GM19035 (cell line): Measurements from ENCODE around the gene ATG4B.
A peak's percentile ranks its signal among the peaks of the same experiment; 100 is the strongest.

ENCODE experiments used
- ATAC-seq: cut with Tn5 transposase; IDR thresholded peaks from one replicate; pipeline ENCODE4 v1.9.1; 2021; ENCODE audit not compliant: unreplicated experiment

Gene ATG4B

DNA sequence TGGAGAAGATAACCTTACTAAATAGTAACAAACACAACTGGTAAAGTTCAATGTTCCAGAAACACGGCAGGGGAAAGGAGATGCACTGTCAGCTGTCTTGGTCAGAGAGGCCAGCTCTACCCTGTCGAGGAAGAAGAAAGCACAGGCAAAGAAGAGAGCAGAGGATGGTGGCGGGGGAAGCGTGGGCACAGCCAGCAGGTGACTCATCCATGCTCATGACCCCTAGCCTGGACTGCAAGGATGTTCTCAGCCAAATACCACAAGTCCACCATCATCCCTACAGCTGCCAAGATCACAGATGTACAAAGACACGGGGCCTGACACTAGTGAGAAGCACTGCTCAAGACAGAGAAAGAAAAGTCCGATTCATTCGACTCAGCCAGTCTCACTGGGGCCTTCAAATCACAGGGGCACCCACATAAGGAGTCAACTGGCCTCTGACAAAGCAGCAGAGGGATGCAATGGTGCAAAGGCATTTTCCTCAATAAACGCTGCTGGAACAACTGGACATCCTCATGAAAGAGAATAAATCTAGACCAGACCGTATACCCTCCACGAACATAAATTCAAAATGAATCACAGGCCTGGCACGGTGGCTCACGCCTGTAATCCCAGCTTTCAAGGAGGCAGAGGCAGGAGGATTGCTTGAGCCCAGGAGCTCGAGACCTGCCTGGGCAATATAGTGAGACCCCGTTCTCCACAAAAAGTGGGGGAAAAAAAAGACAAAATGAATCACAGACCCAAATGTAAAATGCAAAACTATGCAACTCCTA, 43.5 kb downstream of the ATG4B start:
- ATAC-seq, result no peak

DNA sequence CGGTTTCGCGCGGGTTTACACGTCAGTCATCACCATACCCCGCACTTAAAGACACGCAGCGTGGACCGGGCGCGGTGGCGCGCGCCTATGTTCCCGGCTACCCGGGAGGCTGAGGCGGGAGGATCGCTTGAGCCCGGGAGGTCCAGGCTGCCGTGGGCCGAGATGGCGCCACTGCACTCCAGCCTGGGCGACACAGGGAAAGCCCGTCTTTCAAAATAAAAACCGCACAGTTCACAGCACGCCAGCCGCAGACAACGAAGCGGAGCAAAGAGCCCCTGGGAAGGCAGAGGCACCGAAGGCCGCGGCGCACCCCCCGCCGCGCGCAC, 48.8 kb downstream of the ATG4B start:
- ATAC-seq, result peak; percentile 23

DNA sequence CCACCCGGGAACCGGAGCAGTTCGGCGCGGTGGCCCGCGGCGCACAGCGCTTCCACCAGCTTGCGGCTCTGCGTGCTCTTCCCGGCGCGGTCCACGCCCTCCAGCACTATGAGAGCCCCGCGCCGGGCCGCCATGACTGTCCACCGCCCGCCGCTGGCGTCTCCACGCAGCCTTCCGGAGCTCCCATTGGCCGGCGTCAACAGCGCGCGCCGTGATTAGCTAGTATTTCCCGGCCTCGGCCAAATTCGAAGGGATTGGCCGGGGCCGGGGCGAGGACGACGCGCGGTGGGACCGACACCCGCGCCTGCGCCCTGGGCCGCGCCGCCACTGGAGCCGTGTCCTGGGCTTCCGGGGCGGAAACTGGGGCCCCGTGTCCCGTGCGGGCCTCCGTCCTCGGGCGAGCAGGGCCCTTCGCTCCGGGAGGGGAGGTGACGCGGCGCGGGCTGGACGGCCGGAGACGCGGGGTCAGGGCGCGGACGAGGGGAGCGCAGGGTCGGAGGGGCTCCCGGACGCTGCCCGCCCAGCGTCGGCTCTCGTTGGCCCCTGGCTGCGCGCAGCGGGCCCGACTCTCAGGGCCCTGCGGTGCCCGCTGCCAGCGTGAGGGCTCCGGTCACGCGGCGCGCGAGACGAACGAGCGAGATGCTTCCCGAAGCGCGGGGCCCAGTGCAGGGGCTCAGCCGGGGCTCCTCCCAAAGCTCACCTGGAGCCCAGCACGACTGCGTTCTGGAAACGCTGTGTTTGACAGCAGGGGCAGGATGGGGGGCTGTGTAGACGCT, 49.3 kb downstream of the ATG4B start, which contains the start of gene DTYMK:
Gene DTYMK (minus strand): TSS at position 166 of the 776 bp plus-strand sequence. CDS start 32 bp downstream, at position 134.
- ATAC-seq, result peak; percentile 95

DNA sequence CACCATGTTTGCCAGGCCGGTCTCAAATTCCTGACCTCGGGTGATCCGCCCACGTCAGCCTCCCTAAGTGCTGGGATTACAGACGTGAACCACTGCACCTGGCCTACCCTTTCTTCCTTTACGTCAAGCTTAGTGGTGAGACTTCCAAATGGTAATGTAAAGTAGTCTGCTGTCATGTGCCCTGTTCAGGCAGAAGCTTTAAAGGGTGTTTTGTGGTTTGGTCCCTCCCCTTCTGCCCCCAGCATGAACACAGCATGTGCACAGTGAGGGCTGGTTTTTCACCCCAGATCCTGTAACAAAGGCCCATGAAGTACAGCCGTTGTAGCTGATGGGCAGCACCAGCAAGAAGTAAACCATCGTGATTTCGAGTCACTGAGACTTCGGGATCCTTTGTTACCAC, 51.8 kb downstream of the ATG4B start:
- no peak for ATAC-seq

DNA sequence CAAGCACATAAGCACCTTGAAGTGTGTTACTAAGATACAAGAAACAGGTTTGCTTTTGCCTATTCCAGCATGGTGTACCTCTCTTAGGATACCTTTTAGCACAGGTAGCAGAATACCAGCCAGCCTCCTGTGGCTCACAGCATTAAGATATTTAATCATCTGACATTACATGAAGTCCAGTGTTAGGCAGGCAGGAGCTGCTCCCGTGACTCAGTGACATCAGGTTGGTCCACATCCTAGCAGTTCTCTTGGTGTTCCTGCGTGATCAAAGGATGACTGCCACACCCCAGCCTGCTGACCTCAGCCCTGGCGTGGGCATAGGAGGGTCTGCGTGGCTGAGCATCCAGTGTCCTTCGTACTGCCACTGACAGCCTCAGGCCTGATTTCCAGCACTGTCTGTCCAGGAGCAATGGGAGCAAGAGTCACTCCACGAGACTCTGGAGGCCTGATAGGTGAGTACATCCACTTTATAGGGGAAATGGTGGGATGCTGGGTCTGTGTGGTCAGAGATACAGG, 52.8 kb downstream of the ATG4B start:
- ATAC-seq, result no peak

DNA sequence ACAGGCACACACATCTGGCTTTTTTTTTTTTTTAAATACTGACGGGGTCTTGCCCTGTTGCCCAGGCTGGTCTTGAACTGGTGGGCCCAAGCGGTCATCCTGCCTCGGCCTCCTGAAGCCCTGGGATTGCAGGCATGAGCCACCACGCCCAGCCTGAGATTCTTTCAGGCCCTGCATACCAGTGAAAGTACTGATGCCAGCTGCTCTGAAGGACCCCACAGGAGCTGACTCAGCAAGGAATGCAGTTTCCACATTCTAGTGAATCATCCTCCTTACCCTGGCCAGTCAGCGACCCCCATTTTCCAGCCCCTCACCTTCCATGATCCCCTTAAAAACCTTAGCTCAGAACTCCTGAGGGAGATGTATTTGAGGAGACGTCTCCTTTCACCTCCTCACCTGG, 55.0 kb downstream of the ATG4B start:
- no peak for ATAC-seq

DNA sequence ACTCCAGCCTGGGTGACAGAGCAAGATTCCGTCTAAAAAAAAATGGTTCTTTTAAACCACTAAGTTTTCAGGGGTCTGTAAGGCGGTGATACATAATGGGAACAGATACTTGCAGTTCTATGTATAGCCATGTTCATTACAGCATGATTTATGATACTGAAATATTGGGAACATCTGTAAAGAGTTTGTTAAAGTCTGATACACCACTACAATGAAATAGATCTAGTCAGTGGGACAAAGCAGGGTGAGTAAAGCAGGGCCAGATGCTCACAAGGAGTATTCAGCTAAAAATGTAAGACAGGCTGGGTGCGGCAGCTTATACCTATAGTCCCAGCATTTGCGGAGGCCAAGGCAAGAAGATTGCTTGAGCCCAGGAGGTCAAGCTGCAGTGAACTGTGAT, 58.2 kb downstream of the ATG4B start:
- no peak for ATAC-seq

DNA sequence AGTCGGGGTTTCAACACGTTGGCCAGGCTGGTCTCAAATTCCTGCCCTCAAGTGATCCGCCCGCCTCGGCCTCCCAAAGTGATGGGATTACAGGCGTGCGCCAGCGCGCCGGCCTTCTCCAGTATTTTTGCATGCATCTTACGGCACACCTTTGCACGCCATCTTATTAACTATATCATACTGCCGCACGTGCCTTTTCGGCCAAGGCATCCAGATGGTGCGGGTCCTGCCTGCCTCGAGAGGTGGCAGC, 63.6 kb downstream of the ATG4B start:
- no peak for ATAC-seq

DNA sequence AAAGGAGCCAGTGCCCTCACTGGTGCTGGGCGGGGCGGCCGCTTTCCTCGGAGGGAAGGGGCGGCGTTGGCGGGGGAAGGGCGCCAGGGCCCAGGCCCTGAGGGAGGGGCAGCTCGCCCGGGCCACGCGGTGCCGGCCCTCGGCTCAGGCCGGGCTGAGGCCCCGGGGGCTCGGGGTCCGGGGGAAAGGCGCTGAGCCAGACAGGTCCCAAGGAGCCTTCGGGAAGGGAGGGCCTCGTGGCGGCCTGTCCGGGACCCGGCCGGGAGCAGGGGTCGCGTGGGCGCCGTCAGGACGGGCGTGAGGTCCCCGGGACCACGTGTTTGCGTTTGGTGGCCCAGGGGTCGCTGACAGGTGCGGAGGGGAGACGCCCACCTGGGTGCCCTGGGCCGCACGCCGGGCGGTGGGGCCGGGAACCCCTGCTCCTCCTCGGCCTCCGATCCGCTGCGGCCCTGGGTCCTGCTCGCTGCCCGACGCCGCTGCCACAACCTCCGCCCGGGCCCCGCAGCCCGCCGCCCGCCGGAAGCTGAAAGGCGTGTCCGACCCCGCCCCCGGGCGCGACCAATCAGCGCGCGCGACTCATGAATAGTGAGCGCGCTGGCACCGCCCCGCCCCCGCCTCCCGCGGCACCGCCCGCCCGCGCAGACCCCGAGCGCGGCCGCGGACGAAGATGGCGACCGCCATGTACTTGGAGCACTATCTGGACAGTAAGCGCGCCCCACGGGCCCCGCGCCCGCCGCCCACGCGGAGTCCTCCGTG, 64.1 kb downstream of the ATG4B start, which contains the start of gene ING5:
Gene ING5 (plus strand): TSS at position 641 of the 756 bp plus-strand sequence. CDS start 27 bp downstream, at position 668.
- peak; percentile 58 for ATAC-seq

DNA sequence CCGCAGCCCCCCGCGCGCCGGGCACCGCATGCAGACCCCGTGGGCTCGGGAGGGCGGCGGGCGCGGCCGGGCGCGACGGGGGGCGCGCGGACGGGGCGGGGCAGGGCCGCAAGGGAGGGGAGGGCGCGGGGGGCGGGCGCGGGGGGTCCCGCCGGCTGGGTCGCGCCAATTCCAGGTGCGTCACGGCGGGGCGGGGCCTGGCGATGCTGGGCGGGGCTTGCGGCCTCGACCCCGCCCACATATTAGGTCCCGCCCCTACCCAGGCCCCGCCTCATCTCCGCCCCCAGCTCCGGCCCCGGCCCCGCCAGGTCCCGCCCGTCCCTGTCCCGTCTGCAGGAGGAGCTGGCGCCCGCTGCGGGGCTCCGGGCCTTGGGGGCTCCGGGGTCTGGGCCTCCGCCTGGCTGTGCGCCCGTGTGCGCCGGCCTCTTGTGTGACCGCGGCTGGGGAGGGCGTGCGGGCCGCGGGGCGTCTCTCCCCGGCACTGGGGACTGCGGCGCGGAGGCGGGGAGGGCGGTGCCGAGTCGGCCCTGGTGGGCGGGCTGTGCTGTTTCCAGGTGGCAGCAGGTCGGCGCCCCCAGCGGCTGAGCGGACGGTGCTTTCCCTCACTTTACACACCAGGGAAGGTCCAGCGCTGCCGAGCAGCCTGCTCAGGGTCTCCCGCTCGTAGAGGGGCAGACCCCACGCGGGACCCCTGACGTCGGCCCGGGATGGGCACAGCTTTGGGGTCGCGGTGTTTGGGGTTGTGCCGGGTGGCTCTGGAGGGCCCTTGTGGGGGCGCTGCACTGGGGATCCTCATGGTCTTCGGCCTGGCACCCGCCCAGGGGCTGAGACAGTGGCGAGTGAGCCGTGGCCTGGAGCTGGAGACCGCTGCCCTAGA, 64.9 kb downstream of the ATG4B start:
- ATAC-seq, result peak; percentile 64

DNA sequence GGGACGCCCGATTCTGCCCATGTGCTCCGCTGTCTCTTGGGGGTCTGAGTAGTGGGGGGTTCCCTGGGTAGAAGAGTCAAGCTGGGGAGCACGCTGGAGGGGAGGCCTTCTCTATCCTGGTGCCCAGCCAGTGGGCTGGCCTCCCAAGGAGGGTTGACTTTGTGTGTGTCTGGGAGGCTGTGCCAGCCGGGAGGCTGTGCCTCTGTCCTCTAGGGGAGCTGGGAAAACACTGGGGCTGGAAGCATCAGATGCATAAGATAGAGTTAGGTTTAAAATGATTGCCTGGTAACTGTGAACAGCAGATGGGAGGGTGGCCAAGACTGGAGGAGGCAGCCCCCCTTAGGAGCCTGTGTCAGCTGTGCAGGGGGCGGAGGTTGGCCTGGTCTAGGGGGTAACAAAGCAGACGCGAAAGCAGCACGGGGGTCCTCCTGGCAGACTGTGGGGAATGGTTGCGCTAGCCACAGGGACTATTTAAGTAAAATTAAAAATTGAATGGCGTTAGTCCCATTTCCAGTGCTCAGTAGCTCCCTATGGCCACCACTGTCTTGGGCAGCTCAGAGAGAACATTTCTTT, 65.6 kb downstream of the ATG4B start:
- no peak for ATAC-seq

DNA sequence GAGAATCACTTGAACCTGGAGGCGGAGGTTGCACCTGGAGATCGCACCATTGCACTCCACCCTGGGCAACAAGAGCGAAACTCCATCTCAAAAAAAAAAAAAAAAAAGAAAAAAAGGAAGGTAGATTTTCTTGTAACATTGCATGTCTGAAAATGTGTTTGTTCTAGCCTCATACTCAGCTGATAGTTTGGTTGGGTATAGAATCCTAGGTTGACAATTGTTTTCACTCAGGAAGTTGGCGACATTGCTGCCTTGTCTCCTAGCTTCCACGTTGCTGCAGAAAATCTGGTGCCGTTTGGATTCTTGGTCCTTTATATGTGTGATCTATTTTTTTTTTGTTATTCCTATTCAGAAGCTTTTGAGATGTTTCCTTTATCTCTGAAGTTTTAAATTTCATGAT, 69.0 kb downstream of the ATG4B start:
- ATAC-seq, result no peak

DNA sequence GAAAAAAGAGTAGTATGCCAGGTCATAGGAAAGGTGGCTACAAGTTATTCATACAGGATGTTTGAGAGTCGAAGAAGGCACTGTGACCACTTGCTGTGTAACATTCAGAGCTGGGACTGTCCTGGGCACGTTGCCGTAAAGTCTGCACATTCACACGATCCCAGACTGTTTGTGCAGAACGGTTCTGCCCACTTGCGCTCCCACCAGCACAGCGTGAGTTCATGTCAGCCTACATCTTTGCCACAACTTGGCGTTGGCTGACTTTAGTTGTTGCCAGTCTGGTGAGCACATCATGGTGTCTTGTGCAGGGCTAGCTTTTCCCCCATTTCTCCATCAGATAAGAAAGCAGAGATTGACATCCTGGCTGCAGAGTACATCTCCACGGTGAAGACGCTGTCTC, 71.4 kb downstream of the ATG4B start:
- no peak for ATAC-seq

DNA sequence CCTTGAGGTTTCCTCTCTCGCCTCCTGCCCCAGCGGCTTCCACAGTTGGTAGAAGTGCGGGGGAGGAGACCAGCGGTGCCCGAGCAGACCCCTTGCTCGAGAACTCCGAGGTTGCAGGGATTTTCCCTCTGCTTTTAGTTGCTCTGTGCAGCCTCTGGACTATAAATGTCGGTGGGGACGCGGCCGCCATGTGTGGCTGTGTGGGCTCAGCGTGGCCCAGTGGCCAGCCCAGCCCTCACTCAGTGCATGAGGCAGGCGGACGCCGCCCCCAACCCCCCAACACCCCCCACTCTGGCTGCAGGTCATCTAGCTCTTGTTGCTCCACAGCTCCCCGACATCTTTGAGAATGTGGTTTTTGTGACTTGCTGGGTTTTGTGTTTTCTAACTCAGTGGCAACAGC, 81.6 kb downstream of the ATG4B start:
- ATAC-seq, result no peak

DNA sequence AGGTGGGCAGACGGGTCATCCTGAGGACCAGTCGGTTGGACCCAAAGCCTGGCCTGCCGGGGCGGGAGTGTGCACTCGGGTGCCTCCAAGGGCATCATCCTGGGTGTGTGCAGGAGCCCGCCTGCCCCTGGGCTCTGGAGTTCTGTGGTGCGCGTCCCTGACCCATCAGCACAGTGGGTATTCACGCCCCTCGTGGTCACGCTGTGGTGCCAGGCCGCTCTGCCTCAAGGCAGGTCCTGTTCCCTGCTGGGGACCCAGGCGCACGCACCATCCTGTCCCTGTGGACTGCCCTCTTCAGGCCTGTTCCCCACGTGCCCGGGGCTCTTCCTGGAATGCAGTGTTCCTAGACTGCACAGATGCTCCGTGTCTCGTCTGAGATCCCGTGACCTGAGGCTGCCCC, 82.6 kb downstream of the ATG4B start:
- no peak for ATAC-seq

DNA sequence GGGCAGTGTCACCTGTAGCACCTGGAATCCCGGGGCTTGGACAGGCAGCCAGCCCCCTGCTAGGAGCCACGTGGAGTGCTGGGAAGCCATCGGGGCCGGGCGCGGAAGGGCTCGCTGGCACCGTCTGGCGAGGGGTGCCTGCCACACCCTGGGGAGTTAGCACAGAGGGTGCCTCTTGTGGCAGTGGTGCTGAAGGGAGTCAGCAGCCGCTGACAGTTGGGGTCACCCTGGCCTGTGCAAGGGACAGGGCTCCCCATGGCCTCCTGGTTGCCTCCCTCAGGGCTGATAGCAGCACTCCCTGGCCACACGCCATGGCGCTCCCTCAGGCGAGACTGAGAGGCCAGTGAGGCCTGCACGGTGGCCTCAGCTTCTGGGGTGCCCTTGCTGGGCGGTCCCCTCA, 83.1 kb downstream of the ATG4B start:
- ATAC-seq, result no peak

DNA sequence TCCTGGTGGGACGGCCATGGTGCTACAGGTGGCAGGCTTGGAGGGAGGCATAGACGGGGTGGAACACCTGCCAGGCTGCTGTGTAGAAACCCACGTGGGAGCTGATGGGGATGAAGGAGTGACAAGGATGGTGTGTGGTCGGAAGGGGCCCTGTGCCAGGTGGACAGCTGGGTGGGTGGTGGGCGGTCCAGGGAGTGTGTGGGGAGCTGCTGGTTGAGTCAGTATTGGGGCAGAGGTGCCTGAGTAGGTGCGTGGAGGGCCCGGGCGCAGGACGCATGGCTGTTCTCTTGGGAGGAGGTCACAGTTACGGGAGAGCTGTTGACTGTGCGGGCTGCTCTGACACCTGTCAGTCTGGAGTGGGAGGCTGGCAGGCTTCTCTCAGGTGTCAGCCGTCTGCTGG, 84.4 kb downstream of the ATG4B start:
- ATAC-seq, result no peak

DNA sequence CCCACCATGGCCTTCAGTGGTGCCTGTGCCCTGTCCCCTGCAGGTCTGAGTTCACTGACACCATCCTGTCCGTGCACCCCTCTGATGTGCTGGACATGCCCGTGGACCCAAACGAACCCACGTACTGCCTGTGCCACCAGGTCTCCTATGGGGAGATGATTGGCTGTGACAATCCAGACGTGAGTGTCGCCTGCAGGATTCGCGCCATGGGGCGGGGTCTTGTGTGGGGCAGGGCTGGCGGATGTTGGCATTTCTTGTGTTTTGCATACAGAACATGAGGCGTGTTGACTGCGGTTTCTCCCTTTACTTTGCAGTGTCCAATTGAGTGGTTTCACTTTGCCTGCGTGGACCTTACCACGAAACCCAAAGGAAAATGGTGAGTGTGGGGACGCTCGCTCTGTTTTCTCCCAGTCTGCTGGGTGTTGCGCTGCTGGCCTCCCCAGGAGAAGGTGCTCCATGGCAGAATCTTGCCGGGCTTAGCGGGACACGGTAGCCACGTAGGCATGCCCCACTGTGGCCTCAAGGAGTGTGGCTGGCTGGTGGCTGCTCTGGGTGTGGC, 85.5 kb downstream of the ATG4B start:
- ATAC-seq, result no peak
